ENCODE results near the gene NEBL.

NEBL gene

DNA sequence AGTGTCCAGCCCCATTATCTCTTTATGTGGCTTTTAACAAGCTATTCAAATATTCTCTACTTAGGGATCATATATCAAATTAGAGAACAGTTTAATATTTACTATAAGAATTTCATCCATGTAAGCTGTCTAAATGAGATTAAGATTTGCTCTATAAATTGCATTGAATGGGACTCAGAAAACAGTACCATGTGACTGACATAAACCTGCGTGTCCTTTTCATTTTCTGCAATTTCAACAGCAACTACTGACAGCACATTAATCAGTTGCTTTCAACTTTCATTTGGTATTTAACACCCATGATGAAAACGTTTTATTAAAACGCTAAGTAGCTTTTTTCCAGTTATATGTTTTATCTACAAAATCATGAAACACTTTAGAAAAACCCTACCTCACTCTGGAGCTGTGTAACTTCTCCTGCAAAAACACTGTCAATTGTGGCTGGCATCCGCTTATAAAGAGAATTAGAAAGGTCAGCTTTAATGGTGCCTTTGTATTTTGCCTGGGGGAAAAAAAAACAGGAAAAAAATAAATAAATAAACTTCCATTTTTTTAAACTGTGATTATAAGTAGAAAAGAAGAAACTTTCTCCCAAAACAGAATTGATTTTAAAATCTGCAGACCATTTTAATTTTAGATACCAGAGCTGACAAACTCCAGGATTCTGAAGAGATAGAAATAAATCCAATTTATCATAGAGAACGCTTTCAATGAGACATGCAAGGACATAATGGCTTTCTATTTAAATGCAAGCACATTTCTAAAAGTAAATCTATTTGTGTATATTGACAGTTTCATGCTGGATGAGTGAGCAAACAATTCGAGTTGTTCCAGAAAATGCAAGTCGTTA, 9.2 kb downstream of the NEBL start:
- TF ChIP-seq, protein P1, sequence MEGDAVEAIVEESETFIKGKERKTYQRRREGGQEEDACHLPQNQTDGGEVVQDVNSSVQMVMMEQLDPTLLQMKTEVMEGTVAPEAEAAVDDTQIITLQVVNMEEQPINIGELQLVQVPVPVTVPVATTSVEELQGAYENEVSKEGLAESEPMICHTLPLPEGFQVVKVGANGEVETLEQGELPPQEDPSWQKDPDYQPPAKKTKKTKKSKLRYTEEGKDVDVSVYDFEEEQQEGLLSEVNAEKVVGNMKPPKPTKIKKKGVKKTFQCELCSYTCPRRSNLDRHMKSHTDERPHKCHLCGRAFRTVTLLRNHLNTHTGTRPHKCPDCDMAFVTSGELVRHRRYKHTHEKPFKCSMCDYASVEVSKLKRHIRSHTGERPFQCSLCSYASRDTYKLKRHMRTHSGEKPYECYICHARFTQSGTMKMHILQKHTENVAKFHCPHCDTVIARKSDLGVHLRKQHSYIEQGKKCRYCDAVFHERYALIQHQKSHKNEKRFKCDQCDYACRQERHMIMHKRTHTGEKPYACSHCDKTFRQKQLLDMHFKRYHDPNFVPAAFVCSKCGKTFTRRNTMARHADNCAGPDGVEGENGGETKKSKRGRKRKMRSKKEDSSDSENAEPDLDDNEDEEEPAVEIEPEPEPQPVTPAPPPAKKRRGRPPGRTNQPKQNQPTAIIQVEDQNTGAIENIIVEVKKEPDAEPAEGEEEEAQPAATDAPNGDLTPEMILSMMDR (IDR thresholded peaks at IDR 0.05) = no peak

DNA sequence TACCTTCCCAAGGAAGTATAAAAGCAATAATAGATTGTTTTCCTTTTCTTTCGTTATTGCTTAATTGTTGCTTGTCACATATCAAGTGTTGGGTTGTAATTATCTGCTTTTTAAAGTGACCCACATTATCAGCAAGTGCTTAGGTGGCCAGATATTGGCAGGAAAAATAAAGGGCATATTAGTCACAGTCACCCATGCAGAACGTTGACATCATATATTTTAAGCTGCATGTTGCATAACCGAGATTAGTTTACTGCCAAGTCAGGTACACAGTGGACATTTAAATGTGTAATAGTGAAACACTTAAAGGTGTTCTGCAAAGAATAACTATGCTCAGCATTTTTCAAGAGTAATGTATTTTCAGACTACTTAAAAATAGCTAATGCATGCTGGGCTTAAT, 11.4 kb downstream of the NEBL start:
- TF ChIP-seq, protein P1 (IDR thresholded peaks at IDR 0.05) = no peak

DNA sequence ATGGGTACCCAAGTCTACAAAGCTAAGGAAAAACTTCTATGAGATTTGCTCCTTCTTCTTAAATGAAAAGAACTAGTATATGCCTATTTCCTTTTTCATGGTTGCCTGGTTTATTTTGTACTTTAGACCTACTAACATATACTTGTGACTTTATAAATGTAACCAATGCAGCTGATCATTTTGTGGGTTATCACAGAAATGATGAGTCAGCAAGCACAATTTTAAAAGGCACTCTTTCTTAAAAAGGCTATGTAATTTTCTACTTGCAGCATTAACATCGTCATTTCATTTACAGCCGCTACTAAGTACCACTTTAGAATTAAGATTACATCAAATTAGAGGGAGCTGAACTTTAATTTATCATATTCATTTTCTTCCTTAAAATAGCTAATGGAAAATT, 13.6 kb downstream of the NEBL start:
- TF ChIP-seq, protein P1 (IDR thresholded peaks at IDR 0.05) = no peak

DNA sequence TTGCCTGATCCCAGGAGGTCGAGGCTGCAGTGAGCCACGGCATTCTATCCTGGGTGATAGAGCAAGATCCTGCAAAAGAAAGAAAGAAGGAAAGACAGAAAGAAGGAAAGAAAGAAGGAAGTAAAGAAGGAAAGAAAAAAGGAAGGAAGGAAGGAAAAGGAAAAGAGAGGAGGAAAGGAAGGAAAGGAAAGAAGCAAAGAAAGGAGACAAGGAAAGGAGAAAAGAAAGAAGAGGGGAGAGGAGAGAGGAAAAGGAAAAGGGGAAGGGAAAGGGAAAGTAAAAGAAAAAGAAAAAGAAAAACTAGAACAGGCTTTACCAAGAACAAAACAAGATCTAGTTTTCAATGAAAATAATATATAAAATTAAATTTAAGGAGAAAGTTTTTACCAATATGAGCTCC, 15.0 kb downstream of the NEBL start:
- TF ChIP-seq, protein P1 (IDR thresholded peaks at IDR 0.05) = no peak

DNA sequence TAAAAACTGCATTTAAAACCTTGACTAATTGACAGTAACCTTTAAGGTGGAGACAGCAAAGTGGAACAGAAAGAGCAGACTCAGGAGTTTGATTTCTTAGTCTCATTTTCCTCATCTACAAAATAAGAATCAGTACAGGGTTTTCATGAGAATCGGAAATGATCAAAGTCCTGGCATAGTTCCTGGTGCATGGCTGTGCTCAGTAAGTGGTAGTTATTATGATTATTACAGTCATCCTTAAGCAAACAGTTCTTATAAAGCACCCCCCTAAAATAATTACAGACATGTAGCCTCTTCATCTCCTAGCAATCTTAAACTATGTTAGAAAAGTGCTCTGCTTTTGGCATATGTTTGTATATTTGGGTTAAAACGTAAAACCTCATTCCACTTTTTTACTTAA, 18.0 kb downstream of the NEBL start:
- TF ChIP-seq, protein P1 (IDR thresholded peaks at IDR 0.05) = no peak

DNA sequence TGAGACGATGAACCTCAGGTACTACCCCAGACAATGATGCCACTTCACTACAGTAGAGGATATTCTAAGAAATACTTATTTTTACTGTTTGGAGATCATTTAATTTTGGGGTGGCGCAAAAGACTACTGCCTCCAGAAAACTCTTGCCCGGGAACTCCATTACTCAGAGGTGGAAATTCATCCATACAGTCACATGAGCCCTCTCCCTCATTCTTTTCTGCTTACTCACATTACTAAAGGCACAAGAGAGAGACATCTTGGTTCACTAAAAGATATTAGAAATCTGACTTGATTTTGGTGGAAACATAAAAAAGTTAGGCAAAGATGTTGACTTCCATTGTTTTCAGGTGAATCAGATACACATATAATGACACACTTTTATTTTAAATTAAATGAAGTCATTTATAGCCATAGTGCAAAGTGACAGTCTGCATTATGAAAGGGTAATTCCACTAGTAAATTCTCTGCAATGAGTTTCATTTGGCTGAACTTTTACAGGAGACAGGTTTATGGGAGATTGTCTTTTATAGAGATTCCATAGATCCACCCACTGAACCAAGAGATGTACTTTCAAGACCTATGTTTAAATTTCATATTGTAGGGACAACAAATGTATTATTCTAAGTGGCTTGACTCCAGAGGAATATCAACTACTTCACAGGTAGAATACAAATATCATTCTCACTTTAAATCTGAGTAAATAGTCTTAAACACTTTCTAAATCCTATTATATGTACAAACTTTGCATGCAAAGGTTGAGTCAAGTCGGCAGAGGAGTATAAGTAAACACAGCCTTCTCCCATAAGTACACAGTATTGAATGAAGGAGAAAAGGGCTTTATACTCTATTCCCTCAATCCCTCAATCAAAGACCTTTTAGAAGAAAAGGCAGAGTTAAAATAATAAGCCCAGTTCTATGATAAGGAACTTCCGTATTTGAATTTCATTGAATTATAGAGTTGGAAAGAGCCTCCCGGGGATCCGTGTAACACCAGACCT, 18.8 kb downstream of the NEBL start:
- TF ChIP-seq, protein P1 (IDR thresholded peaks at IDR 0.05) = no peak

DNA sequence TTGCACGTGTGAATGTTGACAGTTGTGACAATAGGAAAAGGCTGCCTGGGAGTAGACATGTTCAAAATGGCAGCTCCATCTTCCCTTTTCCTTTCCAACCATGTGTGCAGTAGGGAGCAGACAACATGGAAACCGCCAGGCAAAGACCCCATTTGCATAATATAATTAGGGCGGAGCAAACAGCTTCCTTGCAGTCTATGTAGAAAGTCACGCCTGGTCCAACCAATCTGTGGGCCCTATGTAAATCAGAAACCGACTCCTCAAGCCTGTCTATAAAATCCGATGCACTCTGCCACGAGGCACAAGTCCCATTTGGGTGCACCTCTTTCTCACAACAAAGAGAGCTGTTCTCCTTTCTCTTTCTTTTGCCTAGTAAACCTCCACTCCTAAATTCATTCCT, 19.6 kb downstream of the NEBL start:
- TF ChIP-seq, protein P1 (IDR thresholded peaks at IDR 0.05) = no peak
